HEK293T (cell line): Measurements from ENCODE around the gene IDI2.

Experiments used
- ARNT ChIP-seq: fragments of 450-650 bp; IDR thresholded peaks from 2 replicates; pipeline ENCODE4 v1.6.1; 2017; ENCODE audit warnings: mild to moderate bottlenecking
- BHLHE40 ChIP-seq: fragments of 450-650 bp; IDR thresholded peaks from 2 replicates; pipeline ENCODE4 v1.6.1; 2016; ENCODE audit warnings: mild to moderate bottlenecking, moderate library complexity, borderline replicate concordance
- HDGF ChIP-seq: fragments of 450-650 bp; IDR thresholded peaks from 2 replicates; pipeline ENCODE4 v1.6.1; 2017; ENCODE audit warnings: antibody characterized with exemption, borderline replicate concordance

DNA sequence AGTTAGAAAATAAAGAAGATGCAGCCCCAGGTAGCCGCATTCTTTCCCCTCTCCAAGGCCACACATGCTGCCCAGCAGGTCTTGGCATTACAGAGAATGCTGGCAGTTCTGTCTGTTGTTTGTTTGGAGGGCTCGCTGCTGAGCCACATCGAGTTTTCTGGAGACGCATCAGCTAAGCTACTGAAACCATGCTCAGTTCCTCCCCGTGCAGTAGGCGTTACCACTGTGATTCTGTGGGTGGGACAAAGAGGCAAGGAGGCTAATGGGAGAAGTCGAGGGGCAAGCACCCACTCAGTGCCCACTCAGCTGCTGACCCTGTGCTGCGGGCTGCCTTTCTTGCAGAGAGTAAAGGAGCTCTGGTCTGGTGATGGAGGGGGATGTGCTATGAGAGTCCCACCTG is 52.9 kb downstream of the IDI2 start:
- TF ChIP-seq HDGF (no peak), ARNT (no peak), BHLHE40 (no peak)
